Stimulated activated memory B cell treated with anti-CD40 and anti-IgM and Interleukin-4, amounts not matched to agents 10 μg/mL and 1 μg/mL and 100 μg/mL, for 72 hours (primary cell): ENCODE results near the gene RCC2.
"Not testable (repeated sequence)": the region's sequence is repeated elsewhere in the genome, so short reads cannot be mapped to it uniquely, and the experiment has no call there.

Source experiments
- ATAC-seq: fragments of 150-1000 bp; cut with Tn5 transposase; 2 replicates; pipeline ENCODE4 v1.10.0; 2021
- H3K27ac Mint-ChIP-seq: one replicate; pipeline ENCODE4 v1.8.0; 2022; ENCODE audit warnings: mild to moderate bottlenecking, mixed read lengths
- H3K27me3 Mint-ChIP-seq: one replicate; pipeline ENCODE4 v1.8.0; 2022; ENCODE audit warnings: mixed read lengths
- H3K36me3 Mint-ChIP-seq: one replicate; pipeline ENCODE4 v1.8.0; 2022; ENCODE audit warnings: mixed read lengths
- H3K4me1 Mint-ChIP-seq: one replicate; pipeline ENCODE4 v1.8.0; 2022; ENCODE audit warnings: mixed read lengths
- H3K4me3 Mint-ChIP-seq: one replicate; pipeline ENCODE4 v1.8.0; 2022; ENCODE audit warnings: mild to moderate bottlenecking, moderate library complexity, mixed read lengths
- H3K9me3 Mint-ChIP-seq: one replicate; pipeline ENCODE4 v1.8.0; 2022; ENCODE audit warnings: mixed read lengths

RCC2 gene

GRCh38 chr1:17439250-17440073 lies at the start of gene RCC2:
RCC2 (minus strand) TSS chr1:17439677; CDS start chr1:17438514, 1,163 bp downstream.
- peak within 1 kb of the TSS; percentile 98 for H3K4me3 Mint-ChIP-seq
- H3K27ac Mint-ChIP-seq: peak within 1 kb of the TSS; percentile 98
- H3K36me3 Mint-ChIP-seq: peaks cover 10% of the 10 kb centered on the region
- peak; percentile 83 for ATAC-seq
- peaks cover 14% of the 10 kb centered on the region for H3K27me3 Mint-ChIP-seq
- no peaks in the 10 kb centered on the region for H3K9me3 Mint-ChIP-seq
- H3K4me1 Mint-ChIP-seq: peaks cover 32% of the 10 kb centered on the region

- H3K27me3 Mint-ChIP-seq: peaks cover 37% of the 10 kb centered on the region
Measured at GRCh38 chr1:17486242-17486641, 46.8 kb upstream of the RCC2 start.

DNA sequence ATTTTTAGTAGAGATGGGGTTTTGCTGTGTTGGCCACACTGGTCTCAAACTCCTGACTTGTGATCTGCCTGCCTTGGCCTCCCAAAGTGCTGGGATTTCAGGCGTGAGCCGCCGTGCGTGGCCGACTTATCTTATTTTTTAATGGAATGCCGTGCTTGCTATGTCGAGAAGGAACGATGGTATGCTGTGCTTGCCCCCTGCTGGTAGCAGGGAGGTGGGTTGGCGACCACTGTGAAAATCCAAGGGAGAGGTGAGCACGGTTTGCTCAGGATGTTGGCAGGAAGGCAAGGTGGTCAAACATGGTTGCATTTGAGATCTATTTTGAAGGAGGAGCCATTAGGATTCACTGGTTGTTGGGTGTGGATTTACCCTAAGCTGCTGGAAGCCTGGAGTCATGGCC lies 45.8 kb upstream of the RCC2 start:
- Mint-ChIP-seq H3K27ac (no peak overlapping the region), H3K4me1 (no peaks in the 10 kb centered on the region), H3K27me3 (peaks cover 37% of the 10 kb centered on the region), H3K4me3 (no peak overlapping the region), H3K9me3 (no peaks in the 10 kb centered on the region), H3K36me3 (no peaks in the 10 kb centered on the region)
- no peak for ATAC-seq

More at GRCh38 chr1:17486242-17486641, 46.8 kb upstream of the RCC2 start:
- H3K4me1 Mint-ChIP-seq: no peaks in the 10 kb centered on the region
- H3K4me3 Mint-ChIP-seq: no peak overlapping the region
- no peak overlapping the region for H3K27ac Mint-ChIP-seq
- H3K36me3 Mint-ChIP-seq: no peaks in the 10 kb centered on the region
- no peak for ATAC-seq
- H3K9me3 Mint-ChIP-seq: no peaks in the 10 kb centered on the region

- peaks cover 29% of the 10 kb centered on the region for H3K27me3 Mint-ChIP-seq
- H3K9me3 Mint-ChIP-seq, H3K36me3 Mint-ChIP-seq, H3K4me3 Mint-ChIP-seq, H3K27ac Mint-ChIP-seq, H3K4me1 Mint-ChIP-seq, ATAC-seq: not testable (repeated sequence)
Measured at GRCh38 chr1:17481981-17482380, 42.5 kb upstream of the RCC2 start.

DNA sequence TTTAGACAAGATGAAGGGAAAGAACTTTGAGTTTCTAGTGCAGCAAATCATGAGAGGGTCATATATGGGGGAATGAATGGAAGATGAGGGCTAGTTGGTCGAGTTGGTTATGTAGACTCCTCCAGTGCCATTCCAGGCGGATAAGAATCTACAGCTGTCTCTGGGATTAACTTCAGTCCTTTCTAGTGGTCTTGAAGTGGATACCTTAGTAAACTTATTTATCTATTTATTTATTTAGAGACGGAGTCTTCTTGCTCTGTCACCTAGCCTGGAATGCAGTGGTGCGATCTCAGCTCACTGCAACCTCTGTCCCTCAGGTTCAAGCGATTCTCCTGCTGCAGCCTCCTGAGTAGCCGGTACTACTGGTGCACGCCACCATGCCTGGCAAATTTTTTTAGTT lies 41.4 kb upstream of the RCC2 start:
- Mint-ChIP-seq H3K9me3 (no peaks in the 10 kb centered on the region), H3K27me3 (peaks cover 25% of the 10 kb centered on the region), H3K4me1 (no peaks in the 10 kb centered on the region), H3K27ac (no peak overlapping the region), H3K4me3 (no peak overlapping the region), H3K36me3 (no peaks in the 10 kb centered on the region)
- no peak for ATAC-seq

GRCh38 chr1:17475752-17476151 lies 36.3 kb upstream of the RCC2 start:
- Mint-ChIP-seq H3K27ac (no peak overlapping the region), H3K27me3 (peaks cover 9% of the 10 kb centered on the region), H3K4me3 (no peak overlapping the region), H3K36me3 (no peaks in the 10 kb centered on the region), H3K9me3 (no peaks in the 10 kb centered on the region), H3K4me1 (no peaks in the 10 kb centered on the region)
- ATAC-seq: no peak

- not testable (repeated sequence) for H3K4me1 Mint-ChIP-seq, H3K27ac Mint-ChIP-seq, H3K4me3 Mint-ChIP-seq, H3K9me3 Mint-ChIP-seq, H3K36me3 Mint-ChIP-seq, H3K27me3 Mint-ChIP-seq, ATAC-seq
Measured at GRCh38 chr1:17474836-17475555, 35.5 kb upstream of the RCC2 start.

DNA sequence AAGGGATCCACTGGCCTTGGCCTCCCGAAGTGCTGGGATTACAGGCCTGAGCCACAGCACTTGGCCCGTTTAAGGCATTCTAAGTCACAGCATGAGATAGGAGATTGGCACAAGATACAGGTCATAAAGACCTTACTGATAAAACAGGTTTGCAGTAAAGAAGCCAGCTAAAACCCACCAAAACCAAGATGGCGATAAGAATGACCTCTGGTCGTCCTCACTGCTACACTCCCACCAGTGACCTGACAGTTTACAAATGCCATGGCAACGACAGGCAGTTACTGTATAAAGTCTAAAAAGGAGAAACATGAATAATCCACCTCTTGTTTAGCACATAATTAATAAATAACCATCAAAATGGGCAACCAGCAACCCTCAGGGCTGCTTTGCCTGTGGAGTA lies 33.3 kb upstream of the RCC2 start:
- no peak for ATAC-seq
- H3K9me3 Mint-ChIP-seq: no peaks in the 10 kb centered on the region

DNA sequence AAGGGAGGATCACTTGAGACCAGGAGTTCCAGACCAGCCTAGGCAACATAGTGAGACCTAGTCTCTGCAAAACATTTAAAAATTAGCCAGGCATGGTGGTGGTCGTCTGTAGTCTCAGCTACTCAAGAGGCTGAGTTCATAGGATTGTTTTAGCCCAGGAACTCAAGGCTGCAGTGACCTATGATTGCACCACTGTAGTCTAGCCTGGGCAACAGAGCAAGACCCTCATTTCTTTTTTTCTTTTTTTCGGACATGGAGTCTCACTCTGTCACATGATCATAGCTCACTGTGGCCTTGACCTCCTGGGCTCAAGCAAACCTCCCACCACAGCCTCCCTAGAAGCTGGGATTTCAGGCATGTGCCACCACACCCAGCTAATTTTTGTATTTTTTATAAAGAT lies 31.9 kb upstream of the RCC2 start:
- Mint-ChIP-seq H3K4me3 (no peak overlapping the region), H3K27me3 (peaks cover 9% of the 10 kb centered on the region), H3K4me1 (no peaks in the 10 kb centered on the region), H3K36me3 (no peaks in the 10 kb centered on the region), H3K27ac (no peak overlapping the region), H3K9me3 (no peaks in the 10 kb centered on the region)
- ATAC-seq: no peak

More for the DNA sequence above, 33.3 kb upstream of the RCC2 start:
- Mint-ChIP-seq H3K4me3 (no peak overlapping the region), H3K4me1 (no peaks in the 10 kb centered on the region), H3K27me3 (peaks cover 9% of the 10 kb centered on the region), H3K27ac (no peak overlapping the region), H3K36me3 (no peaks in the 10 kb centered on the region)

- no peaks in the 10 kb centered on the region for H3K27me3 Mint-ChIP-seq
- H3K36me3 Mint-ChIP-seq: no peaks in the 10 kb centered on the region
- H3K4me1 Mint-ChIP-seq: no peaks in the 10 kb centered on the region
- no peak overlapping the region for H3K27ac Mint-ChIP-seq
- ATAC-seq: no peak
- H3K9me3 Mint-ChIP-seq: no peaks in the 10 kb centered on the region
- no peak overlapping the region for H3K4me3 Mint-ChIP-seq
Measured at GRCh38 chr1:17470021-17470799, 30.7 kb upstream of the RCC2 start.

GRCh38 chr1:17468357-17469265 lies 29.1 kb upstream of the RCC2 start:
- not testable (repeated sequence) for H3K4me3 Mint-ChIP-seq, H3K27ac Mint-ChIP-seq, H3K27me3 Mint-ChIP-seq, H3K36me3 Mint-ChIP-seq, H3K9me3 Mint-ChIP-seq, ATAC-seq, H3K4me1 Mint-ChIP-seq

- H3K27ac Mint-ChIP-seq: no peak overlapping the region
- ATAC-seq: no peak
- no peaks in the 10 kb centered on the region for H3K36me3 Mint-ChIP-seq
- H3K9me3 Mint-ChIP-seq: no peaks in the 10 kb centered on the region
- H3K4me3 Mint-ChIP-seq: no peak overlapping the region
- H3K27me3 Mint-ChIP-seq: no peaks in the 10 kb centered on the region
- H3K4me1 Mint-ChIP-seq: no peaks in the 10 kb centered on the region
Measured at GRCh38 chr1:17466359-17466758, 26.9 kb upstream of the RCC2 start.

GRCh38 chr1:17465228-17465627 lies 25.8 kb upstream of the RCC2 start:
- no peaks in the 10 kb centered on the region for H3K9me3 Mint-ChIP-seq
- no peak for ATAC-seq
- H3K36me3 Mint-ChIP-seq: no peaks in the 10 kb centered on the region
- H3K27me3 Mint-ChIP-seq: peaks cover 6% of the 10 kb centered on the region
- H3K4me1 Mint-ChIP-seq: no peaks in the 10 kb centered on the region
- no peak overlapping the region for H3K4me3 Mint-ChIP-seq
- no peak overlapping the region for H3K27ac Mint-ChIP-seq

DNA sequence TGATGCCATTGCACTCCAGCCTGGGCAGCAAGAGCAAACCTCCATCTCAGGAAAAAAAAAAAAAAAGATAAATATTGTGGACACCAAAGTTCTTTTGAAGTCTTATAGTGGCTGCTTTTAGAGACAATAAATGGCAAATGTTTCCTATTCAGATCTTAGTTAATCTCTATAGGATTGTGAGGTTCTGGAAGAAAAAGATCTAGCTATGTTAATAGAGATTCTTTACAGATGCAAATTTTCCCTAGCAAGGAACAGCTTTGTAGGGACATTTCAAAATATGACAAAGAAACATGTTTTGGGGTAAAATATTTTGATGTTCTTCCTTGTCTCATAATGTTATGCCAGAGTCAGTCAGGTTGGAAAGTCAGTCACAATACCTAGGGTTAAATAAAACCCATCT lies 24.5 kb upstream of the RCC2 start:
- no peaks in the 10 kb centered on the region for H3K4me1 Mint-ChIP-seq
- no peak overlapping the region for H3K27ac Mint-ChIP-seq
- no peak overlapping the region for H3K4me3 Mint-ChIP-seq
- ATAC-seq: no peak
- H3K36me3 Mint-ChIP-seq: no peaks in the 10 kb centered on the region
- peaks cover 15% of the 10 kb centered on the region for H3K27me3 Mint-ChIP-seq
- H3K9me3 Mint-ChIP-seq: no peaks in the 10 kb centered on the region
